Coronary artery (tissue), 2 donors: ENCODE results near the gene MSI2.

Source experiments
- DNase-seq: peaks from one replicate; pipeline ENCODE4 v3.0.0-alpha.2; 2017; ENCODE audit warnings: low spot score
- H3K27ac ChIP-seq, 2 donors: fragments of 200-600 bp; sonication (generic); one replicate each; pipeline ENCODE4 v1.5.1; 2016 to 2019
- H3K4me3 ChIP-seq: fragments of 200-600 bp; sonication (generic); 2 replicates; pipeline ENCODE4 v1.5.1; 2016; ENCODE audit warnings: mild to moderate bottlenecking, moderate library complexity
- CTCF ChIP-seq: fragments of 200-600 bp; sonication (generic); IDR thresholded peaks from one replicate; pipeline ENCODE4 v1.5.1; 2019; ENCODE audit warnings: antibody characterized with exemption

The MSI2 gene

GRCh38 chr17:57365420-57365819 is 109.1 kb downstream of the MSI2 start:
- Histone ChIP-seq H3K27ac (no peak overlapping the region), H3K4me3 (no peak overlapping the region)
- TF ChIP-seq CTCF: no peak
- DNase-seq: no peak

- H3K27ac ChIP-seq: no peak overlapping the region
- H3K4me3 ChIP-seq: no peak overlapping the region
- no peak for TF ChIP-seq CTCF
- DNase-seq: no peak
Observed at GRCh38 chr17:57366177-57366557, 109.8 kb downstream of the MSI2 start.

GRCh38 chr17:57366558-57367351 is 110.4 kb downstream of the MSI2 start:
- H3K27ac ChIP-seq: no peak overlapping the region
- no peak for DNase-seq
- no peak for TF ChIP-seq CTCF
- H3K4me3 ChIP-seq: no peak overlapping the region

- no peak overlapping the region for H3K4me3 ChIP-seq
- DNase-seq: no peak
- no peak for TF ChIP-seq CTCF
- no peak overlapping the region for H3K27ac ChIP-seq
Observed at GRCh38 chr17:57368637-57369336, 112.5 kb downstream of the MSI2 start.

GRCh38 chr17:57369509-57369945 is 113.2 kb downstream of the MSI2 start:
- Histone ChIP-seq H3K27ac (no peak overlapping the region), H3K4me3 (no peak overlapping the region)
- no peak for DNase-seq
- TF ChIP-seq CTCF: no peak

- TF ChIP-seq CTCF: no peak
- Histone ChIP-seq H3K27ac (no peak overlapping the region), H3K4me3 (no peak overlapping the region)
- DNase-seq: no peak
Observed at GRCh38 chr17:57370037-57370581, 113.8 kb downstream of the MSI2 start.
